ENCODE data around the gene COPS8.
A peak's percentile ranks its signal among the peaks of the same experiment; 100 is the strongest.

Gene COPS8

DNA sequence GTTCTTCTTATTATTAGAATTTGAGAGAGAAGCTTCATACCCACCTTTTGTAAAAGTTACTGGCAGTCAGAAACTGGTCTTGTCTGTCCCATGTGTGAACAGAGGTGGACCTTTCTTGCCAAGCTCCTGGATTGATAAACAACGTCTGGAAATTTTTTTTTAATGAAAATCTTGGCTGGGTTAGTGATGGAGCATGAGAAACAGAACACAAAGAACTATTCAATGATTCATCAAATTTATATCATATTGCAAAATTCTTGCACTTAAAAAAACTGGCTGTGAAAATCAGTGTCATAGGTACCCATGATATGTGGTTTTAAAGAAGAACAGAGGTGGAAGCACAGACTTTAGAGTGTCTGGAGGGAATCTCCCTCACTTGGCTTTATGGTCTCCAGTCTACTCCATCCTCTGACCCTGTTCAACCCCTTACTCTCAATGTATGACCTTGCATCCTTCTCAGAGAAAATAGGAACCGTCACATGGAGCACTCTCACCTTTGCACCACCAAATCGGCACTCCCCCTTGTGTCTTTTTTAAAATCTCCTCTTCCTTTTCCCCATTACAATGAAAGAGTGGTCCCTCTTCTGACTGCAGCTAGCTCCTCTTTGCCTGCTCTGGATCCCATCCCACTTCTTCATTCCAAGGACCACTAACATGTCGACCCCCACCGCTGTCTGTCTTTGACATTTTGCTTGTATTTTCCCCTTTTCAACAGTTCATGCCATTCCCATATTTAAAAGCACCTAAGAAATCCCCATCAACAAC lies 58.2 kb downstream of the COPS8 start:
- 88% methylated on average over 5 of the region's 5 CpGs for WGBS
- peaks cover 46% of the 10 kb centered on the region for H3K9me3 ChIP-seq (ENCODE audit: control insufficient read depth, low read length)
- H2AK5ac ChIP-seq (ENCODE audit: low read length, severe bottlenecking): no peak overlapping the region
- H3K23ac ChIP-seq (ENCODE audit: low read length in 2 of 2): no peak overlapping the region
- H3K27me3 ChIP-seq (ENCODE audit: control insufficient read depth in 1 of 2, insufficient read depth in 1 of 2, low read length in 2 of 2): no peaks in the 10 kb centered on the region
- no peak overlapping the region for H2AFZ ChIP-seq (ENCODE audit: low read depth, low read length)
- H3K14ac ChIP-seq (ENCODE audit: low read length in 2 of 2): no peak overlapping the region
- DNase-seq: no peak
- H3K79me1 ChIP-seq (replicated peaks; ENCODE audit: low read length, poor library complexity, severe bottlenecking): no peaks in the 10 kb centered on the region
- H4K91ac ChIP-seq (ENCODE audit: low read length): no peak overlapping the region
- no peak overlapping the region for H2BK15ac ChIP-seq (ENCODE audit: low read depth, poor library complexity, severe bottlenecking)
- peaks cover 0 to 10% of the 10 kb centered on the region in 2 experiments for H3K36me3 ChIP-seq (ENCODE audit: control insufficient read depth in 1 of 2, insufficient read depth in 2 of 2, low read depth in 1 of 2, low read length in 2 of 2)
- peak overlapping the region in 1 of 2 experiments; percentile 44 for H3K4me3 ChIP-seq (ENCODE audit: insufficient read depth in 1 of 2, low read depth in 1 of 2, low read length in 2 of 2)
- peak overlapping the region; percentile 69 for H3K9ac ChIP-seq (ENCODE audit: low read length)
- H2BK5ac ChIP-seq (ENCODE audit: low read depth, low read length, poor library complexity, severe bottlenecking): no peak overlapping the region
- no peak overlapping the region for H2BK12ac ChIP-seq (ENCODE audit: low read length in 2 of 2)
- no peak overlapping the region for H3K18ac ChIP-seq (ENCODE audit: low read depth in 1 of 2, low read length in 2 of 2)
- H3K4ac ChIP-seq (ENCODE audit: low read depth in 1 of 2, low read length in 2 of 2): no peak overlapping the region
- H3K4me1 ChIP-seq (ENCODE audit: control insufficient read depth, insufficient read depth, low read depth, low read length): no peaks in the 10 kb centered on the region
- no peak overlapping the region for H2BK120ac ChIP-seq (ENCODE audit: low read depth, low read length)
- H3K27ac ChIP-seq (ENCODE audit: low read length, poor library complexity, severe bottlenecking): no peak overlapping the region
- H3K4me2 ChIP-seq (ENCODE audit: low read length, poor library complexity, severe bottlenecking): no peak overlapping the region
- no peak overlapping the region for H4K8ac ChIP-seq (ENCODE audit: low read length)

DNA sequence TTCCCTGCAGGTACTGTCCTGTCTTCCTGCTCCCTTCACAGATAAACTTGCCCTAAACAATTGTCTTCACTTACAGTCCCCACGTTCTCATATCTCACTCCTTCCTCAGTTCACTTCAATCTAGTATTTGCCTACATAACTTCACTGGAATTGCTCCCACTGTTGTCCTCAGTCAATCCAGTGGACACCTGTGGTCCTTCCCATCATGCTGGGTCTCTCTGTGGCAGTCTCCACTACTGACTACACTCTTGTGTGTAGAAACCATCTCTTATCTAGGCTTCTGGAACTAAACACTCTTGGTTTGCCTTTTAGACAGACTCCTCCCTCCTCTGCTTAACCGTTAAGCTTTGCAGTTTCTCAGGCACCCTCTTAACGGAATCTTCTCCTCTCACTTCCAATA lies 58.8 kb downstream of the COPS8 start:
- peaks cover 53% of the 10 kb centered on the region for H3K9me3 ChIP-seq (ENCODE audit: control insufficient read depth, low read length)
- H3K4me1 ChIP-seq (ENCODE audit: control insufficient read depth, insufficient read depth, low read depth, low read length): no peaks in the 10 kb centered on the region
- H2AK5ac ChIP-seq (ENCODE audit: low read length, severe bottlenecking): no peak overlapping the region
- no peak overlapping the region for H4K91ac ChIP-seq (ENCODE audit: low read length)
- no peak overlapping the region for H3K18ac ChIP-seq (ENCODE audit: low read depth in 1 of 2, low read length in 2 of 2)
- H2BK15ac ChIP-seq (ENCODE audit: low read depth, poor library complexity, severe bottlenecking): no peak overlapping the region
- H3K36me3 ChIP-seq (ENCODE audit: control insufficient read depth in 1 of 2, insufficient read depth in 2 of 2, low read depth in 1 of 2, low read length in 2 of 2): peaks cover 0 to 10% of the 10 kb centered on the region in 2 experiments
- no peaks in the 10 kb centered on the region for H3K79me1 ChIP-seq (replicated peaks; ENCODE audit: low read length, poor library complexity, severe bottlenecking)
- no peak overlapping the region for H3K27ac ChIP-seq (ENCODE audit: low read length, poor library complexity, severe bottlenecking)
- no peaks in the 10 kb centered on the region for H3K27me3 ChIP-seq (ENCODE audit: control insufficient read depth in 1 of 2, insufficient read depth in 1 of 2, low read length in 2 of 2)
- H4K8ac ChIP-seq (ENCODE audit: low read length): no peak overlapping the region
- no peak overlapping the region for H3K4ac ChIP-seq (ENCODE audit: low read depth in 1 of 2, low read length in 2 of 2)
- peak overlapping the region; percentile 19 for H3K9ac ChIP-seq (ENCODE audit: low read length)
- no peak overlapping the region for H2BK120ac ChIP-seq (ENCODE audit: low read depth, low read length)
- no peak overlapping the region for H3K4me2 ChIP-seq (ENCODE audit: low read length, poor library complexity, severe bottlenecking)
- WGBS: 93% methylated on average over 3 of the region's 3 CpGs
- H2BK5ac ChIP-seq (ENCODE audit: low read depth, low read length, poor library complexity, severe bottlenecking): no peak overlapping the region
- peak overlapping the region in 1 of 2 experiments; percentile 64 for H2BK12ac ChIP-seq (ENCODE audit: low read length in 2 of 2)
- H3K14ac ChIP-seq (ENCODE audit: low read length in 2 of 2): no peak overlapping the region
- H3K4me3 ChIP-seq (ENCODE audit: insufficient read depth in 1 of 2, low read depth in 1 of 2, low read length in 2 of 2): peak overlapping the region in 1 of 2 experiments; percentile 44
- no peak overlapping the region for H2AFZ ChIP-seq (ENCODE audit: low read depth, low read length)
- no peak overlapping the region for H3K23ac ChIP-seq (ENCODE audit: low read length in 2 of 2)
- no peak for DNase-seq

DNA sequence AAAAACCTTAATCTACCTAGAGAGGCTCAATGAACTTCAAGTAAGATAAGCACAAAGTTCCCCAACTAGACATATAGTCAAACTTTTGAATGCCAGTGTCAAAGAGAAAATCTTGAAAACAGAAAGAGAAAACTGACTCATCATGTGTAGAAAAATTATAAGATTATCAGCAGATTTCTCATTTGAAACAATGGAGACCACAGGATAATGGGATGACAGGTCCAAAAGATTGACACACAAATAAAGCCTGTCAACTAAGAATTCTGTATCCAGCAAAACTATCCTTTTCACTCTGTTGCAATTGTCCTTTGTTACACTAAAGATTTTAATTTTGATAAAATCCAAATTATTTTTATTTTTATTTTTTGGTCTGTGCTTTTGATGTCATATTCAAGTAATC lies 61.6 kb downstream of the COPS8 start:
- H3K4ac ChIP-seq (ENCODE audit: low read depth in 1 of 2, low read length in 2 of 2): no peak overlapping the region
- no peak overlapping the region for H4K8ac ChIP-seq (ENCODE audit: low read length)
- H3K27ac ChIP-seq (ENCODE audit: low read length, poor library complexity, severe bottlenecking): no peak overlapping the region
- H3K27me3 ChIP-seq (ENCODE audit: control insufficient read depth in 1 of 2, insufficient read depth in 1 of 2, low read length in 2 of 2): no peaks in the 10 kb centered on the region
- no peaks in the 10 kb centered on the region for H3K79me1 ChIP-seq (replicated peaks; ENCODE audit: low read length, poor library complexity, severe bottlenecking)
- no peak overlapping the region for H3K23ac ChIP-seq (ENCODE audit: low read length in 2 of 2)
- no peak overlapping the region for H2AFZ ChIP-seq (ENCODE audit: low read depth, low read length)
- no peak overlapping the region for H4K91ac ChIP-seq (ENCODE audit: low read length)
- no peak overlapping the region for H3K14ac ChIP-seq (ENCODE audit: low read length in 2 of 2)
- no peak overlapping the region for H3K9ac ChIP-seq (ENCODE audit: low read length)
- no peak overlapping the region for H2BK15ac ChIP-seq (ENCODE audit: low read depth, poor library complexity, severe bottlenecking)
- no peak overlapping the region for H2BK120ac ChIP-seq (ENCODE audit: low read depth, low read length)
- H3K4me1 ChIP-seq (ENCODE audit: control insufficient read depth, insufficient read depth, low read depth, low read length): no peaks in the 10 kb centered on the region
- no peak overlapping the region for H3K4me2 ChIP-seq (ENCODE audit: low read length, poor library complexity, severe bottlenecking)
- no peak overlapping the region for H3K18ac ChIP-seq (ENCODE audit: low read depth in 1 of 2, low read length in 2 of 2)
- peak overlapping the region in 1 of 2 experiments; percentile 66 for H3K4me3 ChIP-seq (ENCODE audit: insufficient read depth in 1 of 2, low read depth in 1 of 2, low read length in 2 of 2)
- peaks cover 54% of the 10 kb centered on the region for H3K9me3 ChIP-seq (ENCODE audit: control insufficient read depth, low read length)
- no peak overlapping the region for H2BK5ac ChIP-seq (ENCODE audit: low read depth, low read length, poor library complexity, severe bottlenecking)
- H2AK5ac ChIP-seq (ENCODE audit: low read length, severe bottlenecking): no peak overlapping the region
- H3K36me3 ChIP-seq (ENCODE audit: control insufficient read depth in 1 of 2, insufficient read depth in 2 of 2, low read depth in 1 of 2, low read length in 2 of 2): peaks cover 0 to 10% of the 10 kb centered on the region in 2 experiments
- DNase-seq: no peak
- H2BK12ac ChIP-seq (ENCODE audit: low read length in 2 of 2): no peak overlapping the region

DNA sequence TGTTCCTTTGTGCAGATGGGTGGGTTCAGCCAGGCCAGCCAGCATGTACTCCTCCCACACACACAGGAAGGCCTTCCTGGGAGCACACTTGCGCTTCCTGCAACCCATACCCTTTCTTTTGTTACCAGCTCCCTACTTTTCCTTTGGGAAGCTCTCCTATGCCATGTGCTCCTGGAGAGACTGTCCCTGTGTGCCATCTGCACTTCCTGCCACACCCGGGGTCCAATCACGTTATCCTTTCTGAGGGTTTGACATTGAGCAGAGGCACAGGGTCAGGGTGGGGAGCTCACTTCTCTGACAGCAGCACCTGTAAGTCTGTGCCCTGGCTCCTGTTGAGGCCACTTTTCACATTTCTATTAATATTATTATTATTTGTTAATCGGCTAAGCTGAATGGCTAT lies 62.9 kb downstream of the COPS8 start:
- Histone ChIP-seq H2AK5ac (ENCODE audit: low read length, severe bottlenecking) (no peak overlapping the region), H3K14ac (ENCODE audit: low read length in 2 of 2) (no peak overlapping the region), H2BK15ac (ENCODE audit: low read depth, poor library complexity, severe bottlenecking) (no peak overlapping the region), H3K4me3 (ENCODE audit: insufficient read depth in 1 of 2, low read depth in 1 of 2, low read length in 2 of 2) (peak overlapping the region in 1 of 2 experiments; percentile 66), H4K91ac (ENCODE audit: low read length) (no peak overlapping the region), H2BK12ac (ENCODE audit: low read length in 2 of 2) (peak overlapping the region; percentile 33 to 34), H3K79me1 (replicated peaks; ENCODE audit: low read length, poor library complexity, severe bottlenecking) (no peaks in the 10 kb centered on the region), H3K23ac (ENCODE audit: low read length in 2 of 2) (no peak overlapping the region), H3K27me3 (ENCODE audit: control insufficient read depth in 1 of 2, insufficient read depth in 1 of 2, low read length in 2 of 2) (no peaks in the 10 kb centered on the region), H3K27ac (ENCODE audit: low read length, poor library complexity, severe bottlenecking) (no peak overlapping the region), H2BK120ac (ENCODE audit: low read depth, low read length) (no peak overlapping the region), H3K9ac (ENCODE audit: low read length) (no peak overlapping the region), H3K9me3 (ENCODE audit: control insufficient read depth, low read length) (peaks cover 54% of the 10 kb centered on the region), H2AFZ (ENCODE audit: low read depth, low read length) (no peak overlapping the region), H3K4ac (ENCODE audit: low read depth in 1 of 2, low read length in 2 of 2) (no peak overlapping the region), H2BK5ac (ENCODE audit: low read depth, low read length, poor library complexity, severe bottlenecking) (no peak overlapping the region), H3K4me2 (ENCODE audit: low read length, poor library complexity, severe bottlenecking) (no peak overlapping the region), H4K8ac (ENCODE audit: low read length) (no peak overlapping the region), H3K4me1 (ENCODE audit: control insufficient read depth, insufficient read depth, low read depth, low read length) (no peaks in the 10 kb centered on the region), H3K18ac (ENCODE audit: low read depth in 1 of 2, low read length in 2 of 2) (peak overlapping the region in 1 of 2 experiments; percentile 7), H3K36me3 (ENCODE audit: control insufficient read depth in 1 of 2, insufficient read depth in 2 of 2, low read depth in 1 of 2, low read length in 2 of 2) (peaks cover 0 to 10% of the 10 kb centered on the region in 2 experiments)
- no peak for DNase-seq
- 91% methylated on average over 4 of the region's 4 CpGs for WGBS

Data from mesenchymal stem cell (in vitro differentiated cells and primary cell).